ENCODE results near the gene RMRP.

DNA sequence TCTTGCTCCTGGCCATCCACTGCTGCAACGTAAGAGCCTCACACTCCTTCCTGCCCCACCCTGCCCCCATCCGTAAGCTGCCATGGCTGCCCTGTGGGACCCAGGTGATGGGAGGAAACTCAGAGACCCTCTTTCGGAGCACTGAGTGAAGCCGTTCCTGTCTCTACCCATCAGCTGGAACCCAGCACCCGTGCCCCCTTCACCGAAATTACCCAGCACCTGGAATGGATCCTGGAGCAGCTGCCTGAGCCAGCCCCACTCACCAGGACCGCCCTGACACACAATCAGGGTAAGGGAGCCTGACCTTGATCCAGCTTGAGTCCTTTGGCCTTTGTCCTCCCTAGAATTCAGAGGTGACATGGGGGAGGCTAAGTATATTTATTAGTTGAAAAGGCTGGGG lies 49.6 kb downstream of the RMRP start:
- TF ChIP-seq, protein P1, sequence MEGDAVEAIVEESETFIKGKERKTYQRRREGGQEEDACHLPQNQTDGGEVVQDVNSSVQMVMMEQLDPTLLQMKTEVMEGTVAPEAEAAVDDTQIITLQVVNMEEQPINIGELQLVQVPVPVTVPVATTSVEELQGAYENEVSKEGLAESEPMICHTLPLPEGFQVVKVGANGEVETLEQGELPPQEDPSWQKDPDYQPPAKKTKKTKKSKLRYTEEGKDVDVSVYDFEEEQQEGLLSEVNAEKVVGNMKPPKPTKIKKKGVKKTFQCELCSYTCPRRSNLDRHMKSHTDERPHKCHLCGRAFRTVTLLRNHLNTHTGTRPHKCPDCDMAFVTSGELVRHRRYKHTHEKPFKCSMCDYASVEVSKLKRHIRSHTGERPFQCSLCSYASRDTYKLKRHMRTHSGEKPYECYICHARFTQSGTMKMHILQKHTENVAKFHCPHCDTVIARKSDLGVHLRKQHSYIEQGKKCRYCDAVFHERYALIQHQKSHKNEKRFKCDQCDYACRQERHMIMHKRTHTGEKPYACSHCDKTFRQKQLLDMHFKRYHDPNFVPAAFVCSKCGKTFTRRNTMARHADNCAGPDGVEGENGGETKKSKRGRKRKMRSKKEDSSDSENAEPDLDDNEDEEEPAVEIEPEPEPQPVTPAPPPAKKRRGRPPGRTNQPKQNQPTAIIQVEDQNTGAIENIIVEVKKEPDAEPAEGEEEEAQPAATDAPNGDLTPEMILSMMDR (IDR thresholded peaks at IDR 0.05 in 4 of 5, conservative IDR thresholded peaks at IDR 0.05 in 1 of 5): no peak
- TF ChIP-seq POLR2A (IDR thresholded peaks at IDR 0.05): no peak
